Brain microvascular endothelial cell (primary cell): ENCODE results near the gene C1orf35.

Experiments used
- DNase-seq: peaks from one replicate; pipeline ENCODE4 v3.0.0-alpha.2; 2020
- H3K27ac ChIP-seq: fragments of 250-450 bp; sonication (Bioruptor Pico); 2 replicates; pipeline ENCODE4 v1.5.1; 2020; ENCODE audit warnings: mild to moderate bottlenecking, moderate library complexity
- H3K27me3 ChIP-seq: fragments of 250-450 bp; sonication (Bioruptor Pico); replicated peaks from 2 replicates; pipeline ENCODE4 v1.5.1; 2020; ENCODE audit warnings: mild to moderate bottlenecking
- H3K36me3 ChIP-seq: fragments of 250-450 bp; sonication (Bioruptor Pico); replicated peaks from 2 replicates; pipeline ENCODE4 v1.5.1; 2020; ENCODE audit warnings: mild to moderate bottlenecking
- H3K4me3 ChIP-seq: 2 replicates; pipeline ENCODE4 v1.5.1; 2011; ENCODE audit warnings: low read depth, mild to moderate bottlenecking, control low read depth, low read length, moderate library complexity
- in situ Hi-C: cut with HindIII; loops from 2 replicates; pipeline ENCODE4 v1.10.0; 2017; ENCODE audit warnings: low sequenced_read_pairs, low pct_ligation_motif_present
- TF ChIP-seq, protein P1 (sequence below): IDR thresholded peaks from 2 replicates; pipeline ENCODE4 v1.5.1; 2011; ENCODE audit warnings: low read depth, mild to moderate bottlenecking, moderate library complexity, low read length, control low read depth, inconsistent platforms; ENCODE audit errors: missing control alignments

Gene C1orf35

DNA sequence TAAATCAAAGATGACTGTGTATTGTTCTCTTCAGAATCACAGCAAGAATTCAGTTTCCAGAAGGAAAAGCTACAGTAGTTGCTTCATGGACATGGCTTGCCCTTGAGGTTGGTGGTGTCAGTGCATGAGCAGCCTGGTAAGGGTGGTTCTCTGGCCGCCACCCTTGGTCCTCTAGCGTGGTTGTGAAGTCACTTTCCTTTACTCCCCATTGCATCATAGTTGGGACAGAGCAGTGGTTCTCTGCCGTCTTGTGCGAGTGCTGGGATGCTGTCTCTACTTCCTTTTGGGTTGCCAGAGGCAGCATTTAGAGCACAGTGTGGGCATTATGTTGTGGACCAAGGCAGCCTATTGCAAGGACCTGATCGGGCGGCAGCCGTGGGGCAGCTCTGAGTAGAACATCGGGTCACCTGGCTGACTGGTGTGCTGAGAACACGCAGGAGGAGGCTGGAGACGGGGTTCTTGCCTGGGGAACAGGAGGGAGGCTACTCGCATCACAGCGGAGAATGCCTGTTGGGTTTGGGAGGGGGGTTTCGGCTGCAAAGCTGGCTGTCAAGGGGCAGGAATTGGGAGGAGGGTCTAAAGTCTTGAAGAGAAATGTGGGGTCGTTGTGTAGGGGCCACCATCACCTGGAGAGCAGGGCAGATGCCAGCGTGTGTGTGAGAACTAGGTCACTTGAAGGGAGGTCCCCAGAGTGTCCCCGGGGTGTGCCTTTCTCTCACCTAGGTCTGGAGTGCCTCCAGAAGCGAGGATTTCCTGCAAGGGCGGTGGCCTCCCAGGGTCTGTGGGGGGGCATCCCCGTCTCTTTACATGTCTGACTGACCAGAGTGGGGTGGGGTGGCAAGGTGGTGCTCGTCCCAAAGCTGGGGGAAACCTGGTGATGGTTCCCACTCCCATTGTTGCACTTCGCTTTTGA is 14.3 kb downstream of the C1orf35 start:
- TF ChIP-seq, protein P1, sequence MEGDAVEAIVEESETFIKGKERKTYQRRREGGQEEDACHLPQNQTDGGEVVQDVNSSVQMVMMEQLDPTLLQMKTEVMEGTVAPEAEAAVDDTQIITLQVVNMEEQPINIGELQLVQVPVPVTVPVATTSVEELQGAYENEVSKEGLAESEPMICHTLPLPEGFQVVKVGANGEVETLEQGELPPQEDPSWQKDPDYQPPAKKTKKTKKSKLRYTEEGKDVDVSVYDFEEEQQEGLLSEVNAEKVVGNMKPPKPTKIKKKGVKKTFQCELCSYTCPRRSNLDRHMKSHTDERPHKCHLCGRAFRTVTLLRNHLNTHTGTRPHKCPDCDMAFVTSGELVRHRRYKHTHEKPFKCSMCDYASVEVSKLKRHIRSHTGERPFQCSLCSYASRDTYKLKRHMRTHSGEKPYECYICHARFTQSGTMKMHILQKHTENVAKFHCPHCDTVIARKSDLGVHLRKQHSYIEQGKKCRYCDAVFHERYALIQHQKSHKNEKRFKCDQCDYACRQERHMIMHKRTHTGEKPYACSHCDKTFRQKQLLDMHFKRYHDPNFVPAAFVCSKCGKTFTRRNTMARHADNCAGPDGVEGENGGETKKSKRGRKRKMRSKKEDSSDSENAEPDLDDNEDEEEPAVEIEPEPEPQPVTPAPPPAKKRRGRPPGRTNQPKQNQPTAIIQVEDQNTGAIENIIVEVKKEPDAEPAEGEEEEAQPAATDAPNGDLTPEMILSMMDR, result no peak
- H3K4me3 ChIP-seq, result no peak overlapping the region
- DNase-seq, result no peak
- H3K36me3 ChIP-seq, result peaks cover 19% of the 10 kb centered on the region
- H3K27ac ChIP-seq, result no peak overlapping the region
- H3K27me3 ChIP-seq, result no peaks in the 10 kb centered on the region
- in situ Hi-C loops, result no loop called here

DNA sequence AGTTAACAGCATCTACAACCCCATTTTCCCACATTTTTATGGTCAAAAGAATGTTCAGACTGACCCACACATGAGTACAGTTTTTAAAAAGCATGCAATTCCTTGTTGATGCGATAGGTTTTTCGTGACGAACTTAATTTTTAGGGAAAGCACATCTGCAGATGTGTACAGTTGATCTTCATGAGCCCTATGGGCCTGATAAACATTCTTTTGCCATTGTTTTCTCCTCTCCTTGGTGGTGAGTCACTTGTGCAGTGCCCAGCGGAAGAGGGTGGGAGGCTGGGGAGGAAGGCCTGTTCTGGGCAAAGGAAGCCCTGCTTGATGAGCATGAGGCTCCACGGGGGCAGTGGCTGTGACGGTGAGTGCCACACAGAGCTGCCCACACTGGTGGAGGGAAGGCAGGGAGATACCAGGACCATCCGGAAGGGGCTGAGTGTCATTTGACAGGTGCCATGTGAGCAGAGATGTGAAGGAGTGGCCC is 15.3 kb downstream of the C1orf35 start:
- DNase-seq, result peak; percentile 49
- Histone ChIP-seq H3K27ac (peak overlapping the region; percentile 40), H3K4me3 (no peak overlapping the region), H3K36me3 (peaks cover 20% of the 10 kb centered on the region), H3K27me3 (no peaks in the 10 kb centered on the region)
- TF ChIP-seq, protein P1, result no peak
- in situ Hi-C loops, result no loop called here

DNA sequence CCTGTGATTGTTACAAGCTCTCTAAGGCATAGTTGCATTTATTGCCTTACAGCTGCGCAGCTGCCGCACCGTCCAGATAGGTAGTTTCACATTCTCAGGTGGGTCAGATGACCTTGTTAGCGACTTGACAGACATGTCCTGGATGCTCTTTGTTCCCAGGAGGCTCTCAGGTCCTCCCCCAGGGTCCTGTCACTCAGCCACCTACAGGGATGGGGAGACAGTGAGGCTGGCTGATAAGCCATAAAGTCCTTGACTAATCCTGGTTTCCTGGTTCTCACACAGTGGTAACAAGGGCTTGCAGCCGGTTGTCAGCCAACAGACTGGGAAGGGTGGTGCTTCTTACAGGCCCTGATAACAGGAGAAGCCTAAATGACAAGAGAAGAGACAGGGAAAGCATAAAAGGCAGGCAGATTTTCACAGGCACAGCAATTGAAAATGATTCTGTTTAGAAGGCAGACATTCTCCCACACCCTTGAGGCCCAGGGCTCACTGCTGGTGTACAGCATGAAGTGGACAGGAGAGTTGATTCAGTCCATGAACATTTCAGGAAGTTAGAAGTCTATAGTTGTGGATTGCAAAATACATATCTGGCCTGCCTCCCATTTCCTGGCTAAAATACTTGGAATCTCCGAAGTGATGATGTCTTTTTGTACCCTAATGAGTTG is 17.7 kb downstream of the C1orf35 start:
- H3K27ac ChIP-seq, result peak overlapping the region; percentile 100
- in situ Hi-C loops, result no loop called here
- H3K27me3 ChIP-seq, result no peaks in the 10 kb centered on the region
- H3K36me3 ChIP-seq, result peaks cover 18% of the 10 kb centered on the region
- TF ChIP-seq, protein P1, result no peak
- peak; percentile 55 for DNase-seq
- H3K4me3 ChIP-seq, result peak overlapping the region; percentile 99

DNA sequence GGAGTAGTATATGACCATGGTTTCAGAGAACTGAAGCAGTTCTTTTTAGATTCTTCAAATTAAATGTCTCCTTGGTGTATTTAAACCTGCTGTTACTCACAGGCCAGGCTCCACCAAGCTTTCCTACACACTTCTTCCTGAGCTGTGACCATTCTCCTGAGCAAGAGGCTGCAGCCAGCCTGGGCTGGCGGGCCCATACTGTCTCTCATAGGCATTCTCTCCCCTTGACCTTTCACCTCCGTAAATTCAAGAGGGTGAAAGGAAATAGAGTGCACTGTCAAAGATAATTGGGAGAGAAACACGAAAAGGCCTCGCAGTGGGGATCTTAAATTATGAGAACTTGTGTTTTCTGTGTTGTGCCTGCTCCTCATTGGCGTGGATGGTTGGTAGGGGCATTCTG is 18.3 kb downstream of the C1orf35 start:
- DNase-seq, result no peak
- in situ Hi-C loops, result no loop called here
- H3K27ac ChIP-seq, result peak overlapping the region; percentile 100
- H3K36me3 ChIP-seq, result peaks cover 16% of the 10 kb centered on the region
- peak overlapping the region; percentile 99 for H3K4me3 ChIP-seq
- H3K27me3 ChIP-seq, result no peaks in the 10 kb centered on the region
- TF ChIP-seq, protein P1, result no peak

DNA sequence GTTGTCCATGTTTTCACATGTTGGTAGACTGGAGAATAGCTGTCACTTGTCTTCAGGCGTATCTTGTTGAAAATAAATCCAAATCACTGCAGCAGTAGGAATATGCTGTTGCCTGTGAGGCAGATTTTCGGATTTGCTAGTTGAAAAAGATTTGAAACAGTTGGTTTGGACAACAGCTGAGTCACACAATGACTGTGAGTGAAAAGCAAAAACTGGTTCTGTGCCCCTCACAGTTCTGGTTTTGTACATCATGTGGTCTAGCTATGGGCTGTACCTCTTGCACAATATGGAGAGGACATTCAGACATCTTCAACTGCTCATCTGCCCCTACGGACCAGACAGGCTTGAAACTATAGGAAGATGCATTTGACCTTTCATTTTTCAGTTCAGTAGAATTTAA is 18.8 kb downstream of the C1orf35 start:
- TF ChIP-seq, protein P1, result no peak
- H3K4me3 ChIP-seq, result peak overlapping the region; percentile 99
- in situ Hi-C loops, result no loop called here
- H3K36me3 ChIP-seq, result peaks cover 15% of the 10 kb centered on the region
- H3K27ac ChIP-seq, result peak overlapping the region; percentile 100
- DNase-seq, result peak; percentile 66
- no peaks in the 10 kb centered on the region for H3K27me3 ChIP-seq
